ENCODE measurements around the gene ZSCAN4.

ZSCAN4 gene

GRCh38 chr19:57675881-57676280 is 7.1 kb downstream of the ZSCAN4 start:
- no peak for DNase-seq (ENCODE audit: low read depth)

DNA sequence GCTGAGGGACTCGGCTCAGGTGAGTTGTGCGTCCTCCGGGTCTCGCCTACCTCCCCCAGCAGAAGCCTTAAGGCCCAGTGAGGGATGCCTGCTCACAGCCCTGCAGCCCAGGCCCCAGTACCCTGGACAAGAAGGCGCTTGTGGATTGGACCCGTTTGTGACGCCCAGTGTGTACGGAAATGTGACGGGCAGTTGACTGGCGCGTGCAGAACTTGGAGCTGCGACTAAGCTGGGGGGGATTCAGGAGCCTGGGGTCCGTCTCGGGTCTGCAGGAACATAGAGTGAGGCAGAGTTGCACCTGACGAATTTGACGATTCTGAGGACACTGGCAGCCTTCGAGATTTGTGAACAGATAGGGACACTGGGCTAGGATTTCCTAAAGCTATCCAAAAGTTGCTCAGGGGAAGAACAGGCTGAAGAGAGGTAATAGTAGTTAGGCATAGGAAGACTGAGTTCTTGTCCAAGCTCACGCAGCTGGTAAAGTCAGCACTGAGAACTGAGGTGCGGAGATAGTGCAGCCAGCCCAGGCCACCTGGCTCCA is 13.6 kb downstream of the ZSCAN4 start:
- DNase-seq (ENCODE audit: low read depth) = no peak

GRCh38 chr19:57686727-57687126 is 18.0 kb downstream of the ZSCAN4 start:
- no peak for DNase-seq (ENCODE audit: low read depth)

DNA sequence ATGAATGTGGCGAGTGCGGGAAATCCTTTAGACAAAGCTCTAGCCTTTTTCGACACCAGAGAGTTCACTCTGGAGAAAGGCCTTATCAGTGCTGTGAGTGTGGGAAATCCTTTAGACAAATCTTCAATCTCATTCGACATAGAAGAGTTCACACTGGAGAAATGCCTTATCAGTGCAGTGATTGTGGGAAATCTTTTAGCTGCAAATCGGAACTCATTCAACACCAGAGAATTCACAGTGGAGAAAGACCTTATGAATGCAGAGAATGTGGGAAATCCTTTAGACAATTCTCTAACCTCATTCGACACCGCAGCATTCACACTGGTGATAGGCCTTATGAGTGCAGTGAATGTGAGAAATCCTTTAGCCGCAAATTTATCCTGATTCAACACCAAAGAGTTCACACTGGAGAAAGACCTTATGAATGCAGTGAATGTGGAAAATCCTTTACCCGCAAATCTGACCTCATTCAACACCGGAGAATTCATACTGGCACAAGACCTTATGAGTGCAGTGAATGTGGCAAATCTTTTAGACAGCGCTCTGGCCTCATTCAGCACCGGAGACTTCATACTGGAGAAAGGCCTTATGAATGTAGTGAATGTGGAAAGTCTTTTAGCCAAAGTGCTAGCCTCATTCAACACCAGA is 18.8 kb downstream of the ZSCAN4 start:
- no peak for DNase-seq (ENCODE audit: low read depth)

- DNase-seq (ENCODE audit: low read depth) = no peak
Measured at GRCh38 chr19:57688011-57688763, 19.5 kb downstream of the ZSCAN4 start.

DNA sequence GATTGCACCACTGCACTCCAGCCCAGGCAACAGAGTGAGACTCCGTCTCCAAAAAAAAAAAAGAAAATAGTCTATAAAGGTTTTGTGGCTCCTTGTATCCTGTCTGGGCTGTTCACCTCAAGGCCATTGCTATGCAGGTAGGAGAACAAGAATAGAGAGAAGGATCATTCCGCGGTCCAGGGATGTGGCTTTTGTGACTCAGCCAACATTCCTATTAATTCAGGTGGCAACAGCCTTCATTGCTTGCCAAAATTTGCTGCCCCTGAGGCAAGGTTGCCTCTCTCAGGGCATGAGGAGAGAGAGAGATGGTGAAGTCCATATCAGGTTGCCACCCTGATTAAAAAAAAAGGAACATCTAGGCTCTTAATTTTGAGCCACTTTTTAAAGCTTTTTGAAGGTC is 21.0 kb downstream of the ZSCAN4 start:
- no peak for DNase-seq (ENCODE audit: low read depth)

GRCh38 chr19:57701625-57702024 is 32.9 kb downstream of the ZSCAN4 start:
- DNase-seq (ENCODE audit: low read depth) = no peak

DNA sequence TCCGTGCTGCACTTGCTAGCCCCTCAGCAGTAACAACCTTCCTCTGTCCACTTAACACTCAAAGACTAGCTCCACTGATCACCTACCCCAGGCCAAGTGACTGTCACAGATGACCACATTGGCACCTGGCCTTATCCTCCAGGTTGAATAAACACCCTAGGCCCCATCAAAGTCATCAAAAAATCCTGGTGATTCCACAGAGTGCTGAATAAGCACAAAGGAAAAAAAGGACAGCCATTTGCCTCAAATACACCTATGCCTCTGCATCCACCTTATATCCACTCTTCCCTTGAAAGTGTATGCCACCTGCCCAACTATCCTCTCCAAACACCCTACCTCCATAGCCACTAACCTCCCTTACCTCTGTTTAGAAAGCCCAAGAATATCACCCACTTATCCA is 37.6 kb downstream of the ZSCAN4 start:
- no peak for DNase-seq (ENCODE audit: low read depth)

DNA sequence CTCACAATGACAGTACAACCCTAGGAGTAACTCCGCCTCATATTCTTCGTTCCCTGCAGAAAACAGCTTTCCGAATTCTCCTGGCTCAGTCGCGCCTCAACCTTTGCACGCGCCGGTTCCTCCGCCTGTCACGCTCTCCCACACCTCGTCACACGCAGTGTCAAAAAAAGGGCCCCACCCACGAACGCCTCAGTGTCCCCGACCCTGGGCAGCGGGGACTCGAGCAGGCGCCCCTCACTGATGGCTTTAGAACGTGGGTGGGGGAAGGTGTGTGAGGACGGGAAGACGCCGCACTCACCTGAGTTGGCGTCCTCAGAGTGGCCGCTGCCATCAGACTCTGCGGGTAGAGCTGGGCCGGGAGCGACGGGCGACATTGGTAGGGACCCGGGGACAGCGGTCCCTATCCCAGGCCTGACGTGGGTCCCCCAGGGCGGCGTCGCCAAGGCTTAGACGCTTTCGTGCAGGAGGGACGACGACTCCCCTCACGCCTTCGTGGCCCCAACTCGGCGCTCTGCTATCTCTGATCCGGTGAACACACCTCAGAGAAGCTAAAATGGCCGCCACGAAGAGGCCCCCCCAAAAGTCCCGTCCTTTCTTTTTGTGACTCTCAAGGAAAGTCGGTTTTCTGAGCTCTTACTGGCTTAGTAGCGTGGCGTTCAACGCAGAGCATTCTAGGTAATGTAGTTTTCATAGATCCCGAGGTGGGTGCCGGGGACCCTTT is 40.1 kb downstream of the ZSCAN4 start, which contains the start of gene ZNF154:
Gene ZNF154 (minus strand): TSS at position 564 of the 721 bp plus-strand sequence. CDS start 233 bp downstream, at position 331.
- peak; percentile 13 for DNase-seq (ENCODE audit: low read depth)

DNA sequence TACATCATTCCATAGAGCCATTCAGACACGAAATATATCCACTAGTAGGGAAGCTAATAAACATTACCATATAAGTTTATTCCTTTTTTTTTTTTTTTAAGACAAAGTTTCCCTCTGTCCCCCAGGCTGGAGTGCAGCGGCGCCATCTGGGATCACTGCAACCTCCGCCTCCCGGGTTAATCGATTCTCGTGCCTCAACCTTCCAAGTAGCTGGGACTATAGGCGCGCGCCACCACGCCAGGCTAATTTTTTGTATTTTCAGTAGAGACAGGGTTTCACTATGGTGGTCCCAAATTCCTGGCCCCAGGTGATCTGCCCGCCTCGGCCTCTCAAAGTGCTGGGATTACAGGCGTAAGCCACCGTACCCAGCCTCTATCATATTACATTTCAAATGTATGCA is 40.9 kb downstream of the ZSCAN4 start:
- no peak for DNase-seq (ENCODE audit: low read depth)

DNA sequence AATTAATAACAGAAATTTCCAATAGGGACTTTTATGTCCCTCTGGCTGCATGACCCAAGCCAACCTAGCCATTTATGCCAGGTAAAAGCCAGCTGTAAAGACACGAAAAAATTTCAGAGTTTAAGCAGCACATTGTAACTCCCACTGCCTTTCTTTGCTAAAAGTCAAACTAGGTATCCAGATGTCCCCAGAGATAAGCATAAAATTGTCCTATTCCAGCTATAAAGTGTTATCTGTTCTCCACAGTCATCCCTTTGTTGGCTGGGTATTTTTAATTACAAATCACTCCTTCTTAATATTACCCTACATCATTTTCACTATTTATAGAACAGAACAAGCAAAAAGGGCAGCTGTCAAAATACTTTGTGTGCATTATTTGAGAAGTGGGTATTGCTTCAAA is 43.5 kb downstream of the ZSCAN4 start:
- DNase-seq (ENCODE audit: low read depth) = no peak

GRCh38 chr19:57719424-57719823 is 50.7 kb downstream of the ZSCAN4 start:
- no peak for DNase-seq (ENCODE audit: low read depth)

GRCh38 chr19:57719901-57720519 is 51.3 kb downstream of the ZSCAN4 start:
- no peak for DNase-seq (ENCODE audit: low read depth)

GRCh38 chr19:57720878-57721277 is 52.1 kb downstream of the ZSCAN4 start:
- no peak for DNase-seq (ENCODE audit: low read depth)

All from stimulated activated CD8-positive, alpha-beta memory T cell treated with anti-CD3 and anti-CD28 coated beads, Interleukin-12 subunit alpha, Interleukin-12 subunit beta, amount 100 ng/mL, for 1 hour (primary cell).